Measurements from ENCODE around the gene YIPF2.

The YIPF2 gene

DNA sequence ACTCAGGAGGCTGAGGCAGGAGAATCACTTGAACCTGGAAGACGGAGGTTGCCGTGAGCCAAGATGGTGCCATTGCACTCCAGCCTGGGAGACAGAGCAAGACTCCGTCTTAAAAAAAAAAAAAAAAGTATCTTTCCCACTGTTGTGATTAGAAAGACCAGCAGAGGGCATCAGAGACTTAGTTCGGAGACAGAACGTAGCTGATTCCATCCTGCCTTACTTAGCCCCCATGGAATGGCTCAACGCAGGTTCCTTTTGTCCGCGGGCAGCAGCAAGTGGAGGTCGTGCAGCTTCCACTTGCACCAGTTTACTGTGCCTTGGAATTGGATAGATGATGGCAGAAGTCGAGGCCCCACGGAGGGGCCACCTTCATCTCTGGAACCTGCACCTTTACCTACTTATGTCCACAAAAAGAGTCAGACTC, 8.2 kb upstream of the YIPF2 start:
- DNase-seq, result peak in 1 of 2 experiments; percentile 60

- DNase-seq, result no peak
Observed at GRCh38 chr19:10935371-10936059, 7.1 kb upstream of the YIPF2 start.

DNA sequence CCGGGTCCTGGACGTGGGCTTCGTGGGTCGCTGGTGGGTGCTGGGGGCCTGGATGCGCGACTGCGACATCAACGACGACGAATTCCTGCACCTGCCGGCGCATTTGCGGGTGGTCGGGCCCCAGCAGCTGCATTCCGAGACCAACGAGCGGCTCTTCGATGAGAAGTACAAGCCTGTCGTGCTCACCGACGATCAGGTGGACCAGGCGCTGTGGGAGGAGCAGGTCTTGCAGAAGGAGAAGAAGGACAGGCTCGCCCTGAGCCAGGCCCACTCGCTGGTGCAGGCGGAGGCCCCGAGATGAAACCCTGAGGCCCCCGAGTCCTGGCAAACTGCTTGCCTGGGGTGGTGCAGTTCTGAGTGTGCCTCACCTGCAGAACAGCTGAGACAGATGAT, 959 bp upstream of the YIPF2 start:
- DNase-seq, result no peak

DNA sequence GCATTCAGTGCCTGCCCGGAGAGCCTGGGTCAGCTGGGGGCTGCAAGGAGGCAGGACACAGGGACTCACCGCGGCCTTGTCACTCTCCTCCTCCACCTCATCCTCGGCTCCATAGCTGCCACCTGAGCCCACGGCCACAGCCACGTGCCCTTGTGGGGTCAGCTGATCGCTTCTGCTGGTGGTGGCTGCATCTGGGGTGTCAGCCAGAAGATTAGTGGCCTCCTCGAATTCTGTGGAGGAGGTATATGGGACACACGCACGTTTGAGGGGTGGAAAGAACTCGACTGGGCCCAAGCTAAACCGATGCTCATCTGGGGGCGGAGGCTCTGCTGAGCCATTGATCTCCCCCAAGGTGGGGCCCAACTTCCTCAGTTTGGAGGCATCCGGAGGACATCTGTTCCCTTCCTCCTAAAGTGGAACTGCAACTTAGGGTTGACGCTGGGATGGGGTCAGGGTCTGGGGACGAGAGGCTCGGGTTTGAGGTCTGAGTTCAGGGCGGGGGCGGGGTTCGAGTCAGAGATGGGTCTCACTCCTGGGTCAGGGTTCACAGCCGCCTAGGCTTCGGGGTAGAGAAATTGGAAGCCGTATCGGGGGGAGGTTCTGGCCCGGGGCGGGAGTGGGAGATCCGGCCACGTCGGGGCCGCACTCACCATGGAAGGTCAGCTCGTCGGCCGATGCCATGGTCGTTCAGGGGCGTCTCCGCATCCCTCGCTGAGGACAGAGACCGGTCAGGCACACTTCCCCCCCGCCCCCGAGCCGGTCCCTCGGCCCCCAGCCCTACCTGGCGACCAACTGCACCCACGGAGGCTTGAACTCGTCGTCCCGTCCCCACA, 493 bp downstream of the YIPF2 start:
- DNase-seq, result no peak

DNA sequence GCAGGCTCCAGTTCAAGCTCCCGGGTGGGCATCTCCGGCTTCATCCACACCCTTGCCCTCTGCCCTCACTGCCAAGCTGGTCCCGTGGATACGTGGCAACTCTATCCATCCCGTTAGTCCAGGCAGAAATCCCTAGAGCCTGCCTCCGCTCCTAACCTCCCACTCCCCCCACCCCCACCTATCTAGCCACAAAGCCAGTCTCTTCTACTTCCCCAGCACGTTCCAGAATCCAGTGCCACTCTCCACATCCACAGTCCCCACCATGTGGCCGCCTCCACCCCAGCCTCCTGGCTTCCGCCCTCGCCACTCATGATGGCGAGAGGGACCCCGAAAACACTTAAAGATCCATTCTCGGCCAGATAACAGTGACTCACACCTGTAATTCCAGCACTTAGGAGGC, 3.8 kb downstream of the YIPF2 start:
- DNase-seq, result no peak

GRCh38 chr19:10923260-10924112, 5.0 kb downstream of the YIPF2 start:
- no peak for DNase-seq

DNA sequence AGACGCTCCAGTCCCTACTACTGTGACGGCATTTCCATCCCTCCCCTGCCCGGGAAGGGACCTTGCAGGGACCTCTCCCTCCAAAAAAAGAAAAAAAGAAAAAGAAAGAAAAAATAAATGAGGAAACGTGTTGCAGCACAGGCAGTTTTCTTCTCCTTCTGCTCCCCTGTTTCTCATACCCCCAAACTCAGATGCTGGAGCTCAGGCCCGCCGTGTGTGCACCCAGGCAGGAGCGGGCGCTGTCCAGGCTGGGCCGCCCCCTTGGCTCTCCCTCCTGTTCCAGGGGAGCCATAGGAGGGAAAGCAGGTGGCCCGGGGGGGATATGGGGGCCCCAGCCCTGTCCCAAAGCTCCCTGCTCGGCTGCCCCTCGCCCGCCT, 5.8 kb downstream of the YIPF2 start:
- DNase-seq, result no peak

GRCh38 chr19:10921910-10922637, 6.4 kb downstream of the YIPF2 start:
- no peak for DNase-seq

DNA sequence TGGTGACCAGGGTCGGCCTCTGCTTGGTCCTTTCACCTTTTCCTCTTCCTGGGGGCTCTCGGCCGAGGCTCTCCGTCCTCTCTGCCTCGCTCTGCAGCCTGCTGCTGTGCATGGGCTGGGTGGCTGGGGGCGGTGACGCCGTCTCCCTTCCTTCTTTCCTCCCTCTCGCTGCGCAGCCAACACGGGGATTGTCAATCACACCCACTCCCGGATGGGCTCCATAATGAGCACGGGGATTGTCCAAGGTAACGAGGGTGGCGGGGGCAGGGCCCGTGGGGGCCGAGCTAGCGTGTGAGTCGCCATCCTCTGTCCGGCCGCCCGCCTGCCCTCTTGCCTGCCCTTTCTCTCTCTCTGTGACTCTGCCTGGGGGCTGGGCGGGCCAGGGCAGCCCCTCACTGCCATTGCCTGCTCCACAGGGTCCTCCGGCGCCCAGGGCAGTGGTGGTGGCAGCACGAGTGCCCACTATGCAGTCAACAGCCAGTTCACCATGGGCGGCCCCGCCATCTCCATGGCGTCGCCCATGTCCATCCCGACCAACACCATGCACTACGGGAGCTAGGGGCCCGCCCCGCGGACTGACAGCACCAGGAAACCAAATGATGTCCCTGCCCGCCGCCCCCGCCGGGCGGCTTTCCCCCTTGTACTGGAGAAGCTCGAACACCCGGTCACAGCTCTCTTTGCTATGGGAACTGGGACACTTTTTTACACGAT, 7.1 kb downstream of the YIPF2 start:
- DNase-seq, result no peak

DNA sequence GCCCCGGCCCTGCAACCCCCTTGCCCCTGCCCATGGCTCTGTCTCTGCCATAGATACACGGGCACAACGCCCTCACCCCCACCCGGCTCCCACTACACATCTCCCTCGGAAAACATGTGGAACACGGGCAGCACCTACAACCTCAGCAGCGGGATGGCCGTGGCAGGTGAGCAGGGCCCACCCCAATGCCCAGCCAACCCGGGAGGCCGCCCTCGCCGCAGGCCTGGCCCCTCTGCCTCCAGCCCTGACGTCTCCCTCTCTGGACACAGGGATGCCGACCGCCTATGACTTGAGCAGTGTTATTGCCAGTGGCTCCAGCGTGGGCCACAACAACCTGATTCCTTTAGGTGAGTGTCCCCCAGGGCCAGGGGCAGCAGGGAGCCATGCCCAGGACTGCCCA, 7.7 kb downstream of the YIPF2 start:
- no peak for DNase-seq

GRCh38 chr19:10920288-10920655, 8.2 kb downstream of the YIPF2 start:
- DNase-seq, result no peak

DNA sequence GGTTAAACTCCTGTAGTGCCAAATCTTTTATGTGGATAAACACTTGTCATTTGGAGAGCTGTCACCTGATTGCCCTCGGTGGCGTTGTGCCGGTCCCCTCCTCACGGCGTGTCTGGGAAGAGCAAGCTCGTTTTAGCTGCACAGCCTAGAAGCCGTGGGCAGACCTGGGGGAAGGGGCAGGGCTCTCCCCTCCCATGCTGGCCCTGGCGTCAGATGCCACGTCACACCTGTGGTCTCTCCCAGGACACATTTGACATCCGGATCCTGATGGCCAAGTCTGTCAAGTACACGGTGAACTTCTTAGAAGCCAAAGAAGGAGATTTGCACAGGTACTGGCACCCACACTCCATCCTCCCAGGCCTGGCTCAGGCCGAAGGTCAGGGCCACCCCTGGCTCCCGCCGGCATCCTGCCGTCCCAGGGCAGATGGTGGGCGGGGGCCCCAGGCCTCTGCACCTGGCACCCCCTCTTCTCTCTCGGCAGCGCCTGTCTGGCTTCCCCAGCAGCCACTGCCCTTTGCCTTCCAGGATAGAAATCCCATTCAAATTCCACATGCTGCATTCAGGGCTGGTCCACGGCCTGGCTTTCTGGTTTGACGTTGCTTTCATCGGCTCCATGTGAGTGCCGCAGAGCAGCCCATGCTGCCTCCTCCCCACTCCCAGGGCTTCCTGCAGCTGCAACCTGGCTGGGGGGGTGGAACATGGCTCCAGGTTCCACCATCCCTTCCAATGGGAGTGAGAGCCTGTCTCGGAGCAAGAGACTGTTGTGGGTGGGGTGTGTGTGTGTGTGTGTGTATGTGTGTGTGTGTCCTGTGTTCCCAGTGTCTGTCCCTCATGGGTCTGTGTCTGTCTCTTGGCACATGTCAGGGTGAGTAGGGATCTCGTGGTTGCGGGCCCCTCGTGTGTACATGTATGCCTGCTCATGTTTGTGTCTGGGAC, 8.8 kb downstream of the YIPF2 start:
- DNase-seq, result no peak

- DNase-seq, result no peak
Observed at GRCh38 chr19:10918359-10918758, 10.1 kb downstream of the YIPF2 start.

DNA sequence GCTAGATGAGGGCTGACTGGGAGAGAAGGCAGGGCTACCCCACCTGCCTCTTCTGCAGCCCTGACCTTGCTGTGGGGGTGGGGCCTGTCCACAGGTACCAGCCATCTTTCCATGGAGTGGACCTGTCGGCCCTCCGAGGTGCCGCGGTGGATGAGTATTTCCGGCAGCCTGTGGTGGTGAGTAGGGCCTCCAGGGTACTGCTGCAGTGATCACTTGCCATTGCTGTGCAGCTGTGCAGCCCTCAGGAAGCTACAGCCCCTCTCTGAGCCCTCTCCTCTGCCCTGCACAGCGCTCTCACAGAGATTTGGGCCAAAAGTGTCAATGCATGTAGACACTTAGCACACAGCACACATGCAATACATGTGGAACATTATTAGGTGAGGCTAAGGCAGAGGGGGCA, 11.8 kb downstream of the YIPF2 start:
- DNase-seq, result no peak

GRCh38 chr19:10915130-10916091, 13.0 kb downstream of the YIPF2 start:
- no peak for DNase-seq

- no peak for DNase-seq
Observed at GRCh38 chr19:10913716-10914340, 14.6 kb downstream of the YIPF2 start.

DNA sequence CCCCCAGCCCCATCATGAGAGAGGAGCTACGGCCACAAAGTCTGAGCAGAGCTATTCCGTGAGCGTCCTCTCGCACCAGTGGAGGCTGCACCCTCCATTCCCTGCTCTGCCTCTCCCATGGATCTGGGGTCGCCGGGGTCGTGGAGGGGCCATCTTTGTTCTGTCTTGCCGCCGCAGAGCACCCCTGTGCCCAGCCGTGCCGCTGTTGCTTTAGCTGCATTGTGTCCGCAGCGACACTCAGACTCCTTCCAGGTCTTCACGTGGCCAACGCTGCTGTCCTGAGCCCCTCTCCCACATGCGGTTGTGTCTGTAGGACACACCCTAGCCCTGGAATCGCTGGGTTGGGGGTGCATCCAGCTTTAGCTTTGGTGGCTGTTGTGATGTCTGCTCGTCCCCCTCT, 15.8 kb downstream of the YIPF2 start:
- no peak for DNase-seq

- DNase-seq, result no peak
Observed at GRCh38 chr19:10911579-10912363, 16.7 kb downstream of the YIPF2 start.

Measured in cerebellar nuclear complex (tissue), 1 donor.